ENCODE results near the gene ELOVL4.

ELOVL4 gene

GRCh38 chr6:79911992-79912391 is 35.4 kb downstream of the ELOVL4 start:
- DNase-seq, result no peak

DNA sequence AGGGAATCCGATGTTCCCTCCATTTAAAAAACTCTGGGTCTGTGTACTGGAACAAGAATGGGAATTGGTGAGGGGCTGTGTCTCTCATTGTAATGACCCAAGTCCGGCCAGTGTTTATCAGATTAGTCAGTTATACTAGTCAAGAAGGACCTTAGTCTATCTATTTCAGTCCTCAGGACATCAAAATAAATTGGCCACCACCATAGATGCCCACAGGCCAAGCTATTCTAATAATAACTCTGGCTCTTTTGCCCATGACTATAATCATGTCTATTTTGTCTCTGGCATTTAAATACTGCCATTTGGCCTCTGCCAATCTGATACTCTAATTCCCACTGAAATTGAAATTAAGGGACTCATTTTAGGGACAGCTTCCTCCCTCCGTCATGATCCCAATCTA is 37.8 kb downstream of the ELOVL4 start:
- no peak for DNase-seq

DNA sequence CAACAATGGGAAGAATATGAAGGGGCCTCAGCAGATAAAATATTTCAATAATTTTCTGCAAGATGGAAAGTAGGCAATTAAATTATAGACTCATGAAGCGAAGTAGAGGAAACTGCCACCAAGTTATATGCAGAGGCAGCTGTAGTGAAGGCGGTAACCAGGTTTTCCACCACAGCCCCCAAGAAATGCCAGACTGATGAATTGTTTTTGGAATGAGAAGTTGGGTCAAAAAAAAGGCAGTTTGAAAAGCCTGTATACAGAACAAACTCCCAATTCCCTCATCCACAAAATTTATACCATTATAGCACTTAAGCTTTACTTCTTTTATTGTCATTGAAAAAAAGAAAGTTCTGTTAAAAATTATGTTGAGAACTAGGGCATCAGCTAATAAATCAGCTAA is 45.3 kb downstream of the ELOVL4 start:
- DNase-seq, result no peak

- DNase-seq, result no peak
These were observed 49.3 kb downstream of the ELOVL4 start for GRCh38 chr6:79898076-79898475.

- DNase-seq, result no peak
These were observed 51.3 kb downstream of the ELOVL4 start for GRCh38 chr6:79896075-79896449.

DNA sequence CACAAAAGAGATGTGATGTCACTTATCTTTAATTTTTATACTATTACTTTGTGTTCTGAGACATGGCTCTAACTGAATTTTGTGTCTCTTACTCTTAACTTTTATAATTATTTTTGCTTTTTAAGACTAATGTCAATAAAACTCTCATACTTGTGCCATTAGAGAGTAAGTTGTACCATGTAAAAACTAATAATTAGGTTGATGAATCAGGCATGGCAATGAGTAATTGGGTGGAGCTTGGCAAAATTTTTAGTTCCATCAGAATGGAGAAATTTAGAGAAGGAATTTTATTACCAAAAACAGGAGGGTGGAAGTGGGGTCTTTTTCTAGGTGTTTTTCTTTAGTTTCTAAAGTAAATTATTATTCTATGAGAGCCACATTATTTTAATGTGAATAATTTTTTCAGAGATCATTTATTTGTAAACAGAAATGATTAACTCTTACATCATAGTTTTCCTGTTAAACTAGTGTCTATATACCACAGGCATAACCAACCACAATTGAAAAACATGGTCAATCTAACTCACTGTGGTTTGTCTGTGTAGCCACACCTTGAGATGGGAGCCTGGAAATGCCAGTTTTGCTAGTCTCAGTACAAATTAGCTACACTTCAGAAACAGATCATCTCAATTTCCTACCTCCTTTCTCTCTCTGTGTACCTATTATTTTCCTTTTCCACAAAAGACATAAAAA is 51.8 kb downstream of the ELOVL4 start:
- DNase-seq, result no peak

DNA sequence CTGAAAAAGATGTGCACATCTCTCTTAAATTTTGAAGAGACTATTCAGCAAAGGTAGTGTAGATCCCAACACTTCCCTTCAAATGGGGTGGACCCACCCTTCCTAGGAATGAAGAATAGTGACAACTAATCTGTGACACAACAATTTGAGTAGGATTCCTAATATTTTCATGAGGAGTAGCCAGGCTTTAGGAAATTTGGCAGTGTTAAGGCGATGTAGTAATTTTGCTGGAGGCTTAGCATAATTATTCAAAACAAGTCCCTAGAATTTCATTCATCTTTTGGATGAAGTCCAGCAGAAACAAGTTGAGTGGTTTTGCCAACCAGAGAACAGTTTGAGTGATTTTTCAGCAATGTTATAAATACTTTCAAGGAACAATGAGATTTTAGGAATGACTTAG is 52.4 kb downstream of the ELOVL4 start:
- no peak for DNase-seq

DNA sequence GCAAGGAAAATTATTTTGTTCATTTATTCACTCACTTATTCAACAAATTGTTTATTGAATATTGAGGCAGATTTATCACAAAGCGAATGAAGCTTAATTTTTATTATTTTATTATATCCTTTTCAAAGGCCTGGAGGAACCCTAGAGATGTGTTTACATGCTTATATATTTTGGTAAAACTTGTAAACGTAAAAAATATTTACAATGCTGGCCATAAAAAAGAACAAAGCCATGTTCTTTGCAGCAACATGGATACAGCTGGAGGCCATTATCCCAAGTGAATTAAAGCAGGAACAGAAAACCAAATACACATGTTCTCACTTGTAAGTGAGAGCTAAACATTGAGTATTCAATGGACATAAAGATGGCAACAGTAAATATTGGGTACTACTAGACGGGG is 58.8 kb downstream of the ELOVL4 start:
- DNase-seq, result no peak

- DNase-seq, result no peak
These were observed 69.1 kb downstream of the ELOVL4 start for GRCh38 chr6:79878142-79878748.

GRCh38 chr6:79874531-79875134 is 72.7 kb downstream of the ELOVL4 start:
- peak; percentile 9 to 78 for DNase-seq

GRCh38 chr6:79872986-79873385 is 74.4 kb downstream of the ELOVL4 start:
- peak; percentile 12 to 26 for DNase-seq

GRCh38 chr6:79872303-79872702 is 75.0 kb downstream of the ELOVL4 start:
- DNase-seq, result no peak

- DNase-seq, result peak; percentile 71 to 82
These were observed 77.7 kb downstream of the ELOVL4 start for GRCh38 chr6:79869600-79870084.

DNA sequence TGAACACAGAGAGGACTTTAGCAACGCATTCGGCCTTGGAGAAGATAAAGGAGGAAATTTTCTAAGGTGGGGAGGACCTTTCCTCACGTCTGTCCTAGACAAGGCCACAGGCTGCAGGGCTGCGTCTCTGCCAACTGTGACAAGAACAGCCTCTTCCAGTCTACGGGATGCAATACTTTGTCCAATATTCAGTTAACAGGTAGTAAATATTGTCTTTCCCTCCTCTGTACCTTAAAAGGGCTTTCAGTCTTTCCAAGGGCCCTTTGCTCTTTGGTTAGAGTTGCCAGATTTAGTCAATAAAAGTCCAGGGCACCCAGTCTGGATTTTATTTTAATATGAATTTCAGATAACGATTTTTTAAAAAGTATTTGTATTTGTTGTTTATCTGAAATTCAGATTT is 78.2 kb downstream of the ELOVL4 start:
- DNase-seq, result no peak

DNA sequence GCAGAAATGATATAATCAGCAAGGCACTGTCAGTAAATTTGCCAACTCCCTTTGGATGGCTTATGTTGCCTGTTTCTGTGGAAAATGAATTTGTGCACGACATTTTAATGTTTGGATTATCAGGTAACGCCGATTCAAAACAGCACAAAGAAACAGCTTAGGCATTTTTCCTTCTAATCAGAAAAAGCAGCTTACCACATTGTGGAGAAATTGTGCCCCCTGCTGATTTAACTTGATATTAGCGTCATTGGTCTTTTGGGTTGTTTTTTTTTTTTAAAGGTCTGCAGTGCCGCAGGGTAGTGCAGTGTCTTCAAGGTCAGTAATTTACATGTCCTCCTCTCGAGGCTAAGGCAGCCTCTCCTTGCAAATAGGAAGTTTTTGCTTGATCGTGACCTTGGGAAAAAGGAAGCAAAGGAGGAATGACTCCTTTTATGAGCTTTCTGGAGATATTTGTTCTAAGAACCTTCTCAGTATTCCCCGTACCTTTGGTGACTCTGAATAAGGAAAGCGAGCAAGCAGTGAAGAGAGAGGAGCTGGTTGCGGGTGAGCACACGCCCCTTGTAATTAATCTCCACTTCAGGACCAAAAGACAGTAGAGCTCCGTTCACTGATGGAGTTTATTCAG is 79.1 kb downstream of the ELOVL4 start:
- DNase-seq, result peak; percentile 73 to 82
